GM19324 (cell line): ENCODE measurements around the gene CLEC18B.
"Not testable (repeated sequence)": the region's sequence is repeated elsewhere in the genome, so short reads cannot be mapped to it uniquely, and the experiment has no call there.

ENCODE experiments used
- ATAC-seq: cut with Tn5 transposase; IDR thresholded peaks from one replicate; pipeline ENCODE4 v1.9.1; 2021; ENCODE audit warnings: mild to moderate bottlenecking, moderate library complexity; ENCODE audit not compliant: unreplicated experiment, low FRiP score

CLEC18B gene

DNA sequence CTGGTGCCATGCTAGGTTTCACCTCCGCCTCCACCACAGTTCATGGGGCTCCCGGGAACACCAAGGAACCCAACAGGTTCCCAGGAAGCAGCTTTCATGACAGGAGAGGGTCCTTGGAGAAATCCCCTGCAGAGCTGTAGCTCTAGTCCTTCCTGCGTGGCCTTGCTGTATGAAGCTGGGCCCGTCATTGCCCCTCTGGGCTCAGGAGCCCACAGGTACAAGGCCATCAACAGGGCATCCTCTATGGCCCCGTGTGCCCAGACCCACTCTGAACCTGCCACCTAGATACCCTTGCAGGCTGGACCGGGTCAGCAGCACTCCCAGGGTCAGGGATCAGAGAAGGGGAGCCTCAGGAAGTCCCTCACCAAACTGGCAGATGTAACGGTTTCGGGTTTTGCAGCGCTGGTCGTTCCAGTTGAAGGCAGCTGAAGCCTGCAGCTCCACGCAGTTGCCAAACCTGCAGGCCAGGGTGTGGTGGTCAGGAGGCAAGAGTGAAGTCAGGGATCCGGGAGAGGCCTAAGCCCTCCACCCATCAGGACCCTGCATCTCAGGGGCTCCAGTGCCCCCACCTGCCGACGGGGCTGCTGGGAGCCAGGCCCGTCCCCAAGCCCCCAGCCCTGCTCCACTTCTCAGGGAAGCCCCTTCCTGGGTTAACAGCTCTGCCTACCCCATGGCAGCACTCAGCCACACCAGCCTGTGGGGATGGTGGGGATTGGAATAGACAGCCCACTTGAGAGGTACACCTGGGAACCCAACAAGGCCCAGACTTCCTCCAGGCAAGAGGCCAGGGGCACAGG lies 11.9 kb downstream of the CLEC18B start:
- not testable (repeated sequence) for ATAC-seq

DNA sequence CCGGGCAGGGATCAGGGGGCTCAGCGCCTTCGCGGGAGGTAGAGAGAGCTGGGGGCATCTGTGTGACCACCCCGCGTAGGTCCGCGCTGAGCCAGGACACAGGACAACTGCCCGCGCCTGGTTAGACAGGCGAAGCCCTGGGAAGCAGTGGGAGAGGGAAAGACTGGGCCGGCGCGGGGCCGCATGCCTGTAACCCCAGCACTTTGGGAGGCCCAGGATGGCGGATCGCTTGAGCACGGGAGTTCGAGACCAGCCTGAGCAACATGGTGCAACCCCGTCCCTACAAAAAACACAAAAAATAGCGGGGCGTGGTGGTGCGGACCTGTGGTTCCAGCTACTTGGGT lies 13.9 kb downstream of the CLEC18B start:
- not testable (repeated sequence) for ATAC-seq

DNA sequence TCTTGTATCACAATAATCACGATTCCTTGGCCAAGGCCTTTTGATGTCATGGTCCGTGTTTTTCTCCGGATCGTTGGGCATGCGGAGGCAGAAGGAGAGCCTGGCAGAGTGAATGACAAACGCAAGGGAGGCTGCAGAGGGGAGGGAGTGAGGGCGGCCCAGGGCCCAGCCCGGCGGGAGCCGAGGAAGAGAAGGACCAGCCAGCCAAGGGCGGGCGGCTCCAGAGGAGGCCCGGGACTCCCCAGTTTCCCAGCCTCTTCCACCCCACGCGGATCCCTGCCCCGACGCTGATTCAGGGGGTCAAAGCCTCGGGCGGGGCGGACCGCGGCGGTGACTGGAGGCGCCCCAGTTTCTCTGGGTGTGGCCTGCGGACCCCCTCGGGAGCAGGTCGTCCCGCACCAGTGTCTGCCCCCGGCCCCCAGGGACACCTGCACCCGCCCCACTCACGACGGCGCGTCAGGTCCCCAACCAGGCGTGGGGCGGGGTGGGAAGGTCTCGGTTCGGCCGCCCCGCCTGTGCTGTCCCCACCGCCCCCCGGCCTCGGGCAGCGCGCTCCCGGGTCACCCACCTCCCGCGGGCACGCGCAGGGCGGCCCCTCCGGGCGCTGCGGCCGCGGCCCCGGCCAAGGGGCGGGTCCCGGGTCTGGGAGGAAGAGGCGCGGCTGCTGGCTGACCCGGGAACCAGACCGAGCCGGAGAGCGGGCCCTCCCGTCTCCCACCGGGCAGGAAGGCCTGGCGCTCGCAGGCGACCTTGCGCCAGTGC lies 14.5 kb downstream of the CLEC18B start:
- not testable (repeated sequence) for ATAC-seq

DNA sequence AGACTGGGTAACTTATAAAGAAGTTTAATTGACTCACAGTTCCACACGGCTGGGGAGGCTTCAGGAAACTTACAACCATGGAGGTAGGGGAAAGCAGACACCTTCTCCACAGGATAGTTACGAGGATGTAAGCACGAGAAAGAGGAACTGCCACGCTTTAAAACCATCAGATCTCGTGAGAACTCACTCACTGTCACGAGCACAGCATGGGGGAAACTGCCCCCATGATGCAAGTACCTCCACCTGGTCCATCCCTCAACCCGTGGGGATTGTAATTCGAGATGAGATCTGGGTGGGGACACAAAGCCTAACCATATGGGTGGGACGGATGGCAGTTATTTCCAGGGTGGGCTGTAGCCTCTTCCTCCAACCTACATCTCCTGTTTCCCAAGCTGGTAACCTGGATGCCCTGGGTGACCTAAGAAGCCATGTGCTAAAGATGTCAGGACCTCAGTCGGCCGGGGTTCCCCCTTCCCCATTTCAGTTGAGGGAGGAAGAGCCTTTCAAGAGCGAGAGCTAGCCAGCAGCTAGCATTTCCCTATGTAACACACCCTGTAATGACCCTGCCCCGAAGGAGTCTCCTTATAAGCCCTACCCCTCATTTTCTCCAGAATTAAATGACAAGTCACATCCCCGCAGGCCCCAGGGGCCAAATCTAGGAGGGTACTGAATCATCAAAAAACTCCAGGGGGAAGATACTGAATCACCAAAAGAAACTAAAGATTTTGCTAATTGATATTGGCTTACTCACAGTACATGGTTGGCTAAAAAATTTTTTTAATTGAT lies 16.9 kb downstream of the CLEC18B start:
- not testable (repeated sequence) for ATAC-seq

DNA sequence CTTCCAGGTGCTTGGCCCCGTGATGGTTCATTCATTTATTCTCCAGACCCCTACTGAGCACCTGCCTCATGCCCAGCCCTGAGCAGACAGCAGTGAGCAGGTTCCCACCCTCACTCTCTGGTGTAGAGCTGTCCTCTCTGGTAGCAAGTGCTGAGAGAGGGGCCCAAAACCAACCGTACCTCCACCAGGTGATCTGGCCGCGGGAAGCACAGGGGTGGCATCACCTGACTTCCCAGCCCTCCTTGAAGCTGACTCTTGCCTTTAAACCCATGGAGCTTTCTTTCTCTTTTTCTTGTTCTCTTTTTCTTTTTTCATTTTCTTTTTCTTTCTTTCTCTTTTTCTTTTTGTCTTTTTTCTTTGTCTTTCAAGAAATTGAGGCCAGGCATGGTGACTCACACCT lies 21.0 kb downstream of the CLEC18B start:
- ATAC-seq: not testable (repeated sequence)

DNA sequence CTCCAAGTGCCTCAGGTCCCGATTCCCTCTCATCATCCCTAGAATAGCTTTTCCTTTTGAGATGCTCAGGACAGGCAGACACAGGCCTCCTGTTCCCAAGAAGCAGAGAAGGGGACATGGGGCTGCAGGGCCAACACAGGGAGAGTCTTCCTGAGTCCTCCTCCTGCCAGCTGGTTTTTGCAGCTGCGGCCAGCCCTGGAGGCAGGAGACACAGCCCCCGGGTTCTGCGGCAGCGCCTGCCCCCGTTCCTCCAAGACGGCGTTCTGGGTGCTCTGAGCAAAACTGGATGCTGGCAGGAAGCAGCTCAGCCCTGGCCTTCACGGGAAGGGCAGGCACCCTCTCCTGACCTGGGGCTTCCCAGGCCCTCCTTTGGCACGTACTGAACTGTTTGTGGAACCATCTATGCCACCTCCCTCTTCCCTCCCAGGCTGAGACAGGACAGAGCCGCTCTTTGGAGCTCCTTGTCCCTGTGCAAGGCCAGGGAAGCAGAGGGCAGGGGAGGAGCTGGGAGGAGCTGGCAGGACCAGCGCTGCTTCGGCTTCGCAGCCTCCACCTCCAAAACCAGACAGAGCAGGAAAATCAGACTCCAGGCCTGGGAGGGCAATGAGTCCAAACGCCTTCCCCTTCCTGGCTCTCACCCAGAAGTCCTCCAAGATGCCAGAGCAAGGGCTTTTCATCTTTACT lies 22.9 kb downstream of the CLEC18B start:
- ATAC-seq: not testable (repeated sequence)

DNA sequence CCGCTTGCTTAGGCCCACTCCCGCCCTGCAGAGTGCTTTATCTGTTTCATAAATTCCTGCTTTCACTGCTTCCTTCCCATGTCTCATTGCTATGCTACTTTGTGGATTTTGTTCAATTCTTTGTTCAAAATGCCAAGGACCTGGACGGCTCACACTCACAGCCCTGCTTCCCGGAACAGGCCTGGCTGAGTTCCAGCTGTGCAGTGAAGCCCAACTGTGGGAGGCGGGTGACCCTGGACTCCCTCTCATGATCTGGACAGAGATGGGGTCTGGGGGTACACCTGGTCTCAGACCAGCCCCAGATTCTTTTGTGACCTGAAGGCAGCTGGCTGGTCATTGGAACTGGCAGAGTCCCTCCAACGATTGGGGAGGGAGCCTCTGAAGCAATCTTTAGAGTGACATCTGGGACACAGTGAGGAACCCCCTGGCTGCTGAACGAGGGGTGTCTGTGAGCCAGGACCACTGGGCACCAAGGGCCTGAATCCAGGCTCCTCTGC lies 24.7 kb downstream of the CLEC18B start:
- not testable (repeated sequence) for ATAC-seq

DNA sequence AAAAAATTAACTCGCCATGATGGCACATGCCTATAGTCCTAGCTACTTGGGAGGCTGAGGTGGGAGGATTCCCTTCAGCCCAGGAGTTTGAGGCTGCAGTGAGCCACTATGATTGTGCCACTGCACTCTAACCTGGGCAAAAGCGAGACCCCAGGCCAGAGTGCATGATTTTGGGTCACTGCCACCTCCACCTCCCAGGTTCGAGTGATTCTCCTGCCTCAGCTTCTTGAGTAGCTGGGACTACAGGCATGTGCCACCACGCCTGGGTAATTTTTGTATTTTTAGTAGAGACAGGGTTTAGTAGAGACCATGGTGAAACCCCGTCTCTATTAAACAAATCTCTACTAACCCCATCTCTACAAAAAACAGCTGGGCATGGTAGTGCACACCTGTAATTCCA lies 26.7 kb downstream of the CLEC18B start:
- not testable (repeated sequence) for ATAC-seq

DNA sequence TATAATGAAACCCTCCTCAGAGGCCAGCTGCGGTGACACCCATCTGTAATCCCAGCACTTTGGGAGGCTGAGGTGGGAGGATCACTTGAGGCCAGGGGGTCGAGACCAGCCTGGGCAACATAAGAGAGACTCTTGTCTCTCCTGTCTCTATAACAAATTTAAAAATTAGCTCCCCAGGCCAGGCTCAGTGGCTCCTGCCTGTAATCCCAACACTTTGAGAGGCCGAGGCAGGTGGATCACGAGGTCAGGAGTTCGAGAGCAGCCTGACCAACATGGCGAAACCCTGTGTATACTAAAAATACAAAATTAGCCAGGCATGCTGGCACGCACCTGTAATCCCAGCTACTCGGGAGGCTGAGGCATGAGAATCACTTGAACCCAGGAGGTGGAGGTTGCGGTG lies 27.1 kb downstream of the CLEC18B start:
- not testable (repeated sequence) for ATAC-seq

DNA sequence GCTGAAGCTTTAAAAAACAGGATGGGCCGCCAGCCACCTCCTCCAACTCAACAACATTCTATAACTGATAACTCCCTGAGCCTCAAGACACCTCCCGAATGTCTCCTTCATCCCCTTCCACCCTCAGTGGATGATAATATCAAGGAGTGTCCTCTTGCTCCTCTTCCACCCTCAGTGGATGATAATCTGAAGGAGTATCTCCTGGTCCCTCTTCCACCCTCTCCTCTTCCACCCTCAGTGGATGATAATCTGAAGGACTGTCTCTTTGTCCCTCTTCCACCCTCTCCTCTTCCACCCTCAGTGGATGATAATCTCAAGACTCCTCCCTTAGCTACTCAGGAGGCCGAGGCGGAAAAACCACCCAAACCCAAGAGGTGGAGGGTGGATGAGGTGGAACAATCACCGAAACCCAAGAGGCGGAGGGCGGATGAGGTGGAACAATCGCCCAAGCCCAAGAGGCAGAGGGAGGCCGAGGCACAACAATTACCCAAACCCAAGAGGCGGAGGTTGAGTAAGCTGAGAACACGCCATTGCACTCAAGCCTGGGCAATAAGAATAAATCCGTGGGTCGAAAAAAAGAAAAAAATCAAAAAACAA lies 29.7 kb downstream of the CLEC18B start:
- not testable (repeated sequence) for ATAC-seq

DNA sequence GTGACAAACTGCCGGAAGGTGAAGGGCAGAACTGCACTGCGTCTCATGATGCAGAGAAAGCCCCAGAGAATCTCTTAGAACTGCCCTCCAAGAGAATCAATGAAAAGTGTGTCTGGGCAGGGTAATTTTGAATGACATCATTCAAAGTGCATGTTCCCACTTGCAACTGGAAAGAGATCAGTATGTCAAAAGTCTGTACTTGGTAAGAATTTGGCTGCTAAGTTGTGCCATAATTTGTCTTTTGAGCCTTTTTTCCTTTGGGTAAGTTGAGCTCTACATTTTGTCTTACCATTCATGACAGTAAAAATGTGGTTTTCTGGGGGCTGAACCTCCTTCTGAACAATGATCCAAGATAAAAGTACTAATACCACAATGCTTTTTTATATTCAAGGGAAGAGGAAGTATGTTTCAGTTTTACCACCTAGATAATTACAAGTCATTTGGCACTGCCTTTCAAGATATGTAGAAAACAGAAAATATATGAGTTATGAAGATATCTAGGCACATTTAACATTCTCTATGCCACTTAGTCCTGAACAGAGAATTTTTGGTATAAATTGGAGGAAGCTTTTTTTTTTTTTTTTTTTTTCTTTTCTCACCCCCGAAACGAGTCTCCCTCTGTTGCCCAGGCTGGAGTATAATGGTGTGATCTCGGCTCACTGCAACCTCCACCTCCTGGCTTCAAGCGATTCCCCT lies 38.8 kb downstream of the CLEC18B start:
- ATAC-seq: not testable (repeated sequence)

DNA sequence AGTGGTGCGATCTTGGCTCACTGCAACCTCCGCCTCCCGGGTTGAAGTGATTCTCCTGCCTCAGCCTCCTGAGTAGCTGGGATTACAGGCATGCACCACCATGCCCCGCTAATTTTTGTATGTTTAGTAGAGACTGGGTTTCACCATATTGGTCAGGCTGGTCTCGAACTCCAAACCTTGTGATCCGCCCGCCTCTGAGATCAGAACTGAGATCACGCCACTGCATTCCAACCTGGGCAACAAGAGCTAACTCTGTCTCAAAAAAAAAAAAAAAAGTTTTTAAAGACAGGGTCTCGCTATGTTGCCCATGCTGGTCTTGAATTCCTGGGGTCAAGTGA lies 47.5 kb downstream of the CLEC18B start:
- ATAC-seq: not testable (repeated sequence)

DNA sequence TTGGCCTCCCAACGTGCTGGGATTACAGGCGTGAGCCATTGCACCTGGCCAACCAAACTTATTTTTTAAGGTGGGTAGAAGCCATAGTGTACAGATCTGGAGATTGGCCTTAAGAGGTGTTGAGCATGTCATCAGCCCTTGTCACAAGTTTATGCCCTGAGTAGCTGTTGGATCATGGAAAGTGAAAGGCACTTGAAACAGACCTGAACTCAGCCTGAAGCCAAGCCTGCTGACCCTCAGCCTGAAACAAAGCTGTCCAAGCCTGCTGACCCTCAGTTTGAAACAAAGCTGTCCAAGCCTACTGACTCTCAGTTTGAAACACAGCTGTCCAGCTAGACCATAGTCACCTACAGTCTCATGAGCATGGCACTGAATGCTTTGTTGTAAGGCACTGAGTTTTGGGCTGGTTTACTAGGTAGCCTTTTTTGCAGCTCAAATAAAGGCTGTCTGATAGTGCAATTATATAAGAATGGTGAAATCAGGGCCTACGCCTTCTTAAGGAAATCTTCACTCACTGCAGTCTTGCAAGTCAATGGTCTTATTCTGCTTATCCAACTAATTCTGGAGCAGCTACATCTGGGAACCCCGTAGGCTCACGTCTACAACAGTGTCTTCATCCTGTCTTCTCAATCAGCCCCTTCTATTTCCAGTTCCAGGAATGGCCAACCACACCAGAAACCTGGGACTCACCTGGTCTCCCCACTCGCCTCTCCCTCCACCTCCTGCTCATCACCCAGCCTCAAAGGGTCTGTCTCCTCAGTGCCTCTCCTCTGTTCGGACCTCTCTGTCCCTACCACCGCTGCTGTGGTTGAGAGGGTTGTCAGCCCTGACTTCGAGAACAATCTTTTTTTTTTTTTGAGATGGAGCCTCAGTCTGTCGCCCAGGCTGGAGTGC lies 48.1 kb downstream of the CLEC18B start:
- no peak for ATAC-seq

DNA sequence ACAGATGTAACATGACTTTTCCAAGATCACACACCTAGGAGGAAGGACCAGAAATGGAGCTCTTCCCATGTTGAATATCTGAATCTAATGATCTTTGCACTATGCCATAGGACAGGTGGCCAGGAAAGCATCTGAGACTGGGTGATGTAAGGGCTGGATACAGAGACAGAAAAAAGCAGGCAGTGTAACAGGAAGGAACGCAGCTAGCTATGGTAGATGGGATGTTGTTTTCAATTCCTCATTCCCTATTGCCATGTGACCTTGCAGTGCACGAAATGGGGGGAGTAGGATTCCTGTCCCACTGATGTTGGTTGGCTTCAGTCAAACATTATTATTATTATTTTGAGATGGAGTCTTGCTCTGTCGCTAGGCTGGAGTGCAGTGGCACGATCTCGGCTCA lies 48.9 kb downstream of the CLEC18B start:
- ATAC-seq: no peak

DNA sequence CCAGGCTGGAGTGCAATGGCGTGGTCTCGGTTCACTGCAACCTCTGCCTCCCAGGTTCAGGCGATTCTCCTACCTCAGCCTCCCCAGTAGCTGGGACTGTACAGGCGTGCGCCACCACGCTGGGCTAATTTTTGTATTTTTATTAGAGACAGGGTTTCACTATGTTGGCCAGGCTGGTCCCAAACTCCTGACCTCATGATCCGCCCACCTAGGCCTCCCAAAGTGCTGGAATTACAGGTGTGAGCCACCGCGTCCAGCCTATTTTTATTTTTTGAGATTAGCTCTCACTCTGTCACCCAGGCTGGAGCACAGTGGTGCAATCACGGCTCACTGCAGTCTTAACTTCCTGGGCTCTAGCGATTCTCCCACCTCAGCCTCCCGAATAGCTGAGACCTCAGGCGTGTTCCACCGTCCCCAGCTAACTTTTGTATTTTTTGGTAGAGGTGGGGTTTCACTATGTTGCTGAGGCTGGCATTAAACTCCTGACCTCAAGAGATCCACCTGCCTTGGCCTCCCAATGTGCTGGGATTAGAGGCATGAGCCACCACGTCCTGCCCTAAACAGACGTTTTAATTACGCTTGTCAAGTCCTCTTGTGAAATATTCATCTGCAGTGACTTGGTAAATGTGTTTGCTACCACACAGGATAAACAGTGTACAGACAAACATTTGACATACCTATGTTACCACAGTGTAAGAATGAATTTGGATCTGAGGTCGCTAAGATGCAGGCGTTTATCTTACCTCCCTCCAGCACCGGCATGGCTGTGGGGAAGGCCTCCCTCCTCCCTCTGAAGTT lies 50.7 kb downstream of the CLEC18B start:
- ATAC-seq: not testable (repeated sequence)

DNA sequence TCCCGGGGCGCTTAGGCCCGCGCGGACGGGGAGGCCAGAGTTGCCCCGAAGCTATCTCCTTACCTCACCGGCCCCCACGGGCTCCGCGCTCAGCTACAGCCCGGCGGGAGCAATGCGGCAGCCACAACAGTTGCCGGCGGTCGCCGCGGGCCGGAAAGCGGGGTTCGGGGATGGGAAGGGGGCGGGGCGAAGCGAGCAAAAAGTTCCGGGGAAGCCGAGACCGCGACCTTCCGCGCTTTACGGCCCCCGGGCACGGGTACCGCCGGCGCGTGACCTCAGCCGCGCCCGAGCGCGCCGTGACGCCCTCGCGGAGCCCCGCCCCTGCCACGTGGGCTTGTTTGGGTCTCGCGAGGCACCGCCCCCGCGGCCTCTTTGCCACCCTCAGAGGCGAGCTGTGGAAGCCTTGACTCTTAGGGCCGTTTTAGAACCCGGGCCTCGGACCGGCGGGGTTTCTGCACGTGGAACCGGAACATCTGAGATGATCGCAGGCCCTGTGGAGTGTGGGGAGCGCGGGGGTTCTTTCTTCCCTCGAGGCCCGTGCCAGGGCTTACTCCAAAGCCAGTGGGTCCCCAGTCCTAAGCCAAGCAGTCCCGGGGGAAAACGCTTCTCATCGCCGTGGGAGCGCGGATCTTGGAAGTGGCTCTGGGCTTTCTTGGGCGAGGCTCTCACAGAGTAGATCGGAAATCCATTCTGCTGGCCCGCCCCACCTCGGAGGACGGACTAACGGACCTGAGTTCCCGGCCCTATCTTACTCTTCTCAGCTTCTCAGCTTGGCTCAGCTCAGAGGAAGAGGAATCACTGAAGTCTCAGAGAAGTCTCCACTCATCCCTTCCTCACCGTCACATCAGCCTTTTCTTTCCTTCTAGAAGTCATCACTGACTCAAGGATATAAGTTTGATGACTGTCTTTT lies 53.0 kb downstream of the CLEC18B start:
- ATAC-seq: peak; percentile 98
